T follicular helper cell (primary cell): ENCODE measurements around the gene GAREM1.

Experiments
- DNase-seq: peaks from one replicate; pipeline ENCODE4 v3.0.0-alpha.2; 2020; ENCODE audit warnings: low read depth

Gene GAREM1

GRCh38 chr18:32459361-32460101, 11.2 kb downstream of the GAREM1 start:
- DNase-seq: no peak

GRCh38 chr18:32455361-32455760, 15.3 kb downstream of the GAREM1 start:
- DNase-seq: no peak

- DNase-seq: no peak
Observed at GRCh38 chr18:32454593-32454992, 16.1 kb downstream of the GAREM1 start.

GRCh38 chr18:32450874-32451273, 19.8 kb downstream of the GAREM1 start:
- DNase-seq: no peak

- DNase-seq: no peak
Observed at GRCh38 chr18:32450026-32450691, 20.5 kb downstream of the GAREM1 start.

- DNase-seq: no peak
Observed at GRCh38 chr18:32446780-32447179, 23.9 kb downstream of the GAREM1 start.

GRCh38 chr18:32445846-32446245, 24.8 kb downstream of the GAREM1 start:
- no peak for DNase-seq

GRCh38 chr18:32443706-32444215, 26.9 kb downstream of the GAREM1 start:
- no peak for DNase-seq

GRCh38 chr18:32443033-32443705, 27.5 kb downstream of the GAREM1 start:
- DNase-seq: no peak

- DNase-seq: no peak
Observed at GRCh38 chr18:32442575-32442974, 28.1 kb downstream of the GAREM1 start.

- DNase-seq: no peak
Observed at GRCh38 chr18:32441533-32441932, 29.1 kb downstream of the GAREM1 start.

- no peak for DNase-seq
Observed at GRCh38 chr18:32440518-32440917, 30.2 kb downstream of the GAREM1 start.

- no peak for DNase-seq
Observed at GRCh38 chr18:32439802-32440201, 30.9 kb downstream of the GAREM1 start.

- no peak for DNase-seq
Observed at GRCh38 chr18:32439241-32439640, 31.4 kb downstream of the GAREM1 start.

- DNase-seq: no peak
Observed at GRCh38 chr18:32438173-32438572, 32.5 kb downstream of the GAREM1 start.

- no peak for DNase-seq
Observed at GRCh38 chr18:32437100-32437834, 33.4 kb downstream of the GAREM1 start.

GRCh38 chr18:32435631-32436500, 34.8 kb downstream of the GAREM1 start:
- DNase-seq: no peak

- DNase-seq: no peak
Observed at GRCh38 chr18:32431753-32432152, 38.9 kb downstream of the GAREM1 start.

- no peak for DNase-seq
Observed at GRCh38 chr18:32429402-32429801, 41.3 kb downstream of the GAREM1 start.

- no peak for DNase-seq
Observed at GRCh38 chr18:32427084-32427900, 43.4 kb downstream of the GAREM1 start.
